GM19035 (cell line): ENCODE measurements around the gene C4B.
"Not testable (repeated sequence)": the region's sequence is repeated elsewhere in the genome, so short reads cannot be mapped to it uniquely, and the experiment has no call there.

Source experiments
- ATAC-seq: cut with Tn5 transposase; IDR thresholded peaks from one replicate; pipeline ENCODE4 v1.9.1; 2021; ENCODE audit not compliant: unreplicated experiment

C4B gene

DNA sequence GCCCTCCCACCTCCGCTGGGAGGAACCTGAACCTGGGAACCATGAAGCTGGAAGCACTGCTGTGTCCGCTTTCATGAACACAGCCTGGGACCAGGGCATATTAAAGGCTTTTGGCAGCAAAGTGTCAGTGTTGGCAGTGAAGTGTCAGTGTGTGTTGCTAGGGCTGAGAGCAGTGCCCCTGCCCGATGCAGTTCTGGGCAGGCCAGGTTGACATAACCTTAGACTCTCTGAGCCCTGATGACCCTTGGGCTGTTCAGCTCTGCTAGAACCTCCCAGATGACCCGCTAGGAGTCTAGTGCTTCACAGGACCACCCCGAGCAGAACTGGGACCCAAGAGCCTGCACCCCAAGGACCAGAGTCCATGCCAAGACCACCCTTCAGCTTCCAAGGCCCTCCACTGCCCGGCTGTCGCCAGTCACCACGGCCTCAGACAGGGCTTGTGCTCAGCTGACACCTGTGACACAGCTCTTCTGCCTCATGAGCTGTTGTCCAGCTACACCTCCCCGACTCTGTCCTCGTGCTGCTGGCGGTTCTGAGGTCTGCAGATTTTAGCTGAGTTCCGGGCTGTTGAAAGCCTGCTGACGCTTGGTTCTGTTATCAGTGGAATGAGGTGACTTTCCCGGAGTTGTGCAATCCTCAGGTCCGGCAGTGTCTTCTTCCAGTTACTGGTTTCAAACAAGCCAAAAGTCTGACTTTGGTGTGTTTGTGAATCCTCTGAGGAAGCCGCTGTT is 20.9 kb downstream of the C4B start:
- ATAC-seq = not testable (repeated sequence)

GRCh38 chr6:32037136-32037535 is 22.5 kb downstream of the C4B start:
- ATAC-seq = not testable (repeated sequence)

DNA sequence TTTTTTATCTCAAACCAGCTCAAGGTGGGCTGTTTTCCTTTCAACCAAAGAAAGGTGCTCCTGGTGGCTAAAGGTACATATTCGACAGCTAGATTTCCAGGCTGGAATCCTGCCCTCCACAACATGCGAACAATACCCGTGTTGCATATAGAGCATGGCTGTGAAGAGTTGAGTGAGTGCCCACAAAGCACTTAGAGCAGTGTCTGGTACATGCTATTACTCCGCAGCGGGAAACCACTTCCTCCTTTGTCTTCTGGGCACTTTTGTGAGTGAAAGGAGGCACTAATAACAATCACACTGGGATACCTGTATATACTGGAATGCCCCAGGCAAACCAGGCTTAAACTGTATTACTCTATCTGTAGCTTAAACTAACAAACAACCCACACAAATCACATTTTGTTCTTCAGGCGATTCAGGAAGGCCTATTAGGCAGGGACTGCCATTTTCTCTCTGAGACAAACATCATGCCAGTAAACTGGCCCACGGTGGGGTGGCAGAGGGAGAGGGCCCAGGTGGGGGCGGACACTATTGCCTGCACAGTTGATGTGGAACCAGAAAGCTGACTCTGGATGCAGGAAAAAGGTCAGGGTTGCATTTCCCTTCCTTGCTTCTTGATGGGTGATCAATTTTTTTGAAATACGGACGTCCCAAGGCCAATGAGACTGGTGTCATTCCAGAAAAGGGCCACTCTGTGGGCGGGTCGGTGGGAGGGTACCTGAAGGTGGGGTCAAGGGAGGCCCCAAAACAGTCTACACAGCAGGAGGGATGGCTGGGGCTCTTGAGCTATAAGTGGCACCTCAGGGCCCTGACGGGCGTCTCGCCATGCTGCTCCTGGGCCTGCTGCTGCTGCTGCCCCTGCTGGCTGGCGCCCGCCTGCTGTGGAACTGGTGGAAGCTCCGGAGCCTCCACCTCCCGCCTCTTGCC is 23.3 kb downstream of the C4B start, which contains the start of gene CYP21A2:
Gene CYP21A2 (plus strand): TSS at position 818 of the 927 bp plus-strand sequence. CDS start 8 bp downstream, at position 826.
- not testable (repeated sequence) for ATAC-seq

DNA sequence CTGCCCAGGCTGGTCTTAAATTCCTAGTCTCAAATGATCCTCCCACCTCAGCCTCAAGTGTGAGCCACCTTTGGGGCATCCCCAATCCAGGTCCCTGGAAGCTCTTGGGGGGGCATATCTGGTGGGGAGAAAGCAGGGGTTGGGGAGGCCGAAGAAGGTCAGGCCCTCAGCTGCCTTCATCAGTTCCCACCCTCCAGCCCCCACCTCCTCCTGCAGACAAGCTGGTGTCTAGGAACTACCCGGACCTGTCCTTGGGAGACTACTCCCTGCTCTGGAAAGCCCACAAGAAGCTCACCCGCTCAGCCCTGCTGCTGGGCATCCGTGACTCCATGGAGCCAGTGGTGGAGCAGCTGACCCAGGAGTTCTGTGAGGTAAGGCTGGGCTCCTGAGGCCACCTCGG is 24.3 kb downstream of the C4B start:
- not testable (repeated sequence) for ATAC-seq

DNA sequence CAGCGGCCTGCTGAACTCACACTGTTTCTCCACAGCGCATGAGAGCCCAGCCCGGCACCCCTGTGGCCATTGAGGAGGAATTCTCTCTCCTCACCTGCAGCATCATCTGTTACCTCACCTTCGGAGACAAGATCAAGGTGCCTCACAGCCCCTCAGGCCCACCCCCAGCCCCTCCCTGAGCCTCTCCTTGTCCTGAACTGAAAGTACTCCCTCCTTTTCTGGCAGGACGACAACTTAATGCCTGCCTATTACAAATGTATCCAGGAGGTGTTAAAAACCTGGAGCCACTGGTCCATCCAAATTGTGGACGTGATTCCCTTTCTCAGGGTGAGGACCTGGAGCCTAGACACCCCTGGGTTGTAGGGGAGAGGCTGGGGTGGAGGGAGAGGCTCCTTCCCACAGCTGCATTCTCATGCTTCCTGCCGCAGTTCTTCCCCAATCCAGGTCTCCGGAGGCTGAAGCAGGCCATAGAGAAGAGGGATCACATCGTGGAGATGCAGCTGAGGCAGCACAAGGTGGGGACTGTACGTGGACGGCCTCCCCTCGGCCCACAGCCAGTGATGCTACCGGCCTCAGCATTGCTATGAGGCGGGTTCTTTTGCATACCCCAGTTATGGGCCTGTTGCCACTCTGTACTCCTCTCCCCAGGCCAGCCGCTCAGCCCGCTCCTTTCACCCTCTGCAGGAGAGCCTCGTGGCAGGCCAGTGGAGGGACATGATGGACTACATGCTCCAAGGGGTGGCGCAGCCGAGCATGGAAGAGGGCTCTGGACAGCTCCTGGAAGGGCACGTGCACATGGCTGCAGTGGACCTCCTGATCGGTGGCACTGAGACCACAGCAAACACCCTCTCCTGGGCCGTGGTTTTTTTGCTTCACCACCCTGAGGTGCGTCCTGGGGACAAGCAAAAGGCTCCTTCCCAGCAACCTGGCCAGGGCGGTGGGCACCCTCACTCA is 25.0 kb downstream of the C4B start:
- not testable (repeated sequence) for ATAC-seq

- not testable (repeated sequence) for ATAC-seq
Observed at GRCh38 chr6:32040299-32041049, 25.9 kb downstream of the C4B start.

- not testable (repeated sequence) for ATAC-seq
Observed at GRCh38 chr6:32041050-32041321, 26.4 kb downstream of the C4B start.

DNA sequence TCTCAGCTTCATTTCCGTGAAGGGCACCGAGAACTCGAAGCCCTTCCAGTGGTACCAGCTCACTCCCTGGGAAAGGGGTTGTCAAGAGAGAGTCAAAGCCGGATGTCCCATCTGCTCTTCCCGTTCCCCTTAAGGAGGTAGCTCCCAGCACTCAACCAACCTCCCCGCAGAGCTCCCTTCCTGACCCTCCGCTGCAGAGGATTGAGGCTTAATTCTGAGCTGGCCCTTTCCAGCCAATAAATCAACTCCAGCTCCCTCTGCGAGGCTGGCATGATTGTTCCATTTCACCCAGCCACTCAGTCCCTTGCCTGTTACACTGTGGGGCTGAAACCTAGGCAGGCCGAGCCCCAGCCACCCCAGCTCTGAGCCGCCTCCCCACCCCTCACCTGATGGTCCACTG is 26.8 kb downstream of the C4B start:
- ATAC-seq = not testable (repeated sequence)

GRCh38 chr6:32042276-32042675 is 27.7 kb downstream of the C4B start:
- not testable (repeated sequence) for ATAC-seq

GRCh38 chr6:32043589-32044380 is 29.2 kb downstream of the C4B start:
- ATAC-seq = not testable (repeated sequence)

GRCh38 chr6:32044916-32045315 is 30.3 kb downstream of the C4B start:
- not testable (repeated sequence) for ATAC-seq

DNA sequence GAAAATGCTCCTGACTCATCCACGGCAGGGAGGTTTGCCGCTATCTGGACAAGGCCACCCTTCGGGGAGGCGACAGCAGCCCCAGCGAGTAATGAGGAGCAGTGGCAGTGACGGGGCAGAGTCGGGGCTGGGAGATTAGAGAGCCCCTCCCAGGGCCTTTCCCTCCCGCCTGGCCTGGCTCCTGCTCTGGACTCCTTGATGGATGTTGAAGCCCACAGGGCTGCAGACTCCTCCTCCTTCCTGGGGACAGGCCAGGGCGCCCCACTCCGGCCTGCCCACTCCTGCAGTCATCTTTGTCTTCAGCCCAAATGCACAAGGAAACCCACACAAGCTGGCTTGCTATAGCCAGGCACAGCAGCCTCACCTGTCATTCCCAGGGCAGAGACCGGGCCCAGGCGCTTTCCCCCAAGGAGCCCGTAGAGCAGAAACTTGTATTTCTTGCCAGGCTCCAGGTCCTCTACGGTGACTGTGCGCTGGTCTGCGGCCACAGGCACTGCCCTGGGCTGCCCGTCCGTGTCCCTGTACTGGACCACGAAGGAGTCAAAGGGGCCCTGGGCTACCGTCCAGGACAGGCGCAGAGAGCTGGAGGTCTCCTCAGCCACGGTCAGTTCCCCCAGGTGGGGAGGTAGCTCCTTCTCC is 31.3 kb downstream of the C4B start:
- ATAC-seq = no peak

GRCh38 chr6:32046450-32047083 is 32.0 kb downstream of the C4B start:
- no peak for ATAC-seq

DNA sequence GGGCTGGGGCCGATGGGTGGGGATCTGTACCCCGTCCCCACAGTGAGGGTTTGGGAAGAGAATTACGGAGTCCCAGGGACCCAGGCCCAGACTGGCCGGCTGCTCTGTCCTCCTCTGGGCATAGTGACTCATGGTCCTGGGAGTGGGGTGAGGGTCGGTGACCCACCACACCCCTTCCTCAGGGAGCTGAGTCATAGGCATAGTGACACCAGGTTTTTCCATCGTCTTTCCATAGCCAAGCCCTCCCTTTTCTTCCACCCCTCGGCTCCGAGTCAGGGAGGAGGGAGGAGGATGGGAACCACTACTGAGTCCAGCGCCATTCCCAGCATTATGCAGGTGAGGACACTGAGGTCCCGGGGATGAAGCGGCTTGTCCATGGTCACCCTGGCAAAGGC is 32.5 kb downstream of the C4B start:
- ATAC-seq = no peak

GRCh38 chr6:32047539-32047854 is 32.9 kb downstream of the C4B start:
- no peak for ATAC-seq

DNA sequence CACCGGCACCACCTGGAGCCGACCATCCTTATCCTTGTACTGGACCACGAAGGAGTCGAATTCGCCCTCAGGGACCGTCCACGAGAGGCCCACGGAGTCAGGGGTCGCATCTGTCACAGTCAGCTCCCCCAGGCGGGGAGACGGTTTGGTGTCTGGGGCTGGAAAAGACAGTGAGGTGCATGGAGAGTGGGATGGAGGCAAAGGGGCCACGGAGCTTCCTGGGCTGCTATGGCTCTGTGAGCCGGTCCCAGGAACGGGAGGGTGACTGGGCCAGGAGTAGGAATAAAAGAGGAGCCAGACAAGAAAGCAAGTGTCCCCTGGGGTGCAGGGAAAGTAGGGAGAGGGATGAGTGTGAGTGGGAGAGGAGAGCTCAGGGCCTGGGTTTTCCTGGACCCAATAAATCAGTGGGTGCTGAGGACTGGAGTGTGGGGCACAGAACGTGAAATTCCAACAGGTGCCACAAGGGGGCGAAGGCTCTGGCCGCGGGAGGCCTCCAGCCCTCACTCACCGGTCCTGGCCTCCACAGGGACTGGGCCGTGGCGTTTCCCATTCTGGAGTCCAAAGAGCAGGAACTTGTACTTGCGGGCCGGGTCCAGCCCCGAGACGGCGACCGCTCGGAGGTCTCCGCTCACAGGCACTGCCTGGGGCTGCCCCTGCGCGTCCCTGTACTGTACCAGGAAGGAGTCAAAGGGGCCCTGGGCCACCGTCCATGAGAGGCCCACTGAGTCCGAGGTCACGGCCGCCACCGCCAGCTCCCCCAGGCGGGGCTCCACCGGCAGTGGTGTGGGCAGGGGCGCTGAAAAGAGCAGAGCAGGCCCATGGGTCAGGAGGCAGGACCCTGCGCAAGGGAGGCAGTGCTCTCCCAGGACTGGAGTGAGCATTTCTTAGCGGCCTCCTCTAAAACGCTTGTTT is 33.5 kb downstream of the C4B start:
- ATAC-seq = no peak

GRCh38 chr6:32049149-32049548 is 34.6 kb downstream of the C4B start:
- ATAC-seq = not testable (repeated sequence)

GRCh38 chr6:32049736-32050135 is 35.1 kb downstream of the C4B start:
- ATAC-seq = not testable (repeated sequence)
